Mesendoderm (in vitro differentiated cells): ENCODE data around the gene SCLY.

Experiments
- DNase-seq: peaks from one replicate; pipeline ENCODE4 v3.0.0; 2013
- H2AK5ac ChIP-seq: 2 replicates; pipeline ENCODE4 v1.6.1; 2013; ENCODE audit warnings: low read length, inconsistent platforms
- H2BK120ac ChIP-seq: 2 replicates; pipeline ENCODE4 v1.6.1; 2013; ENCODE audit warnings: low read depth, mild to moderate bottlenecking, low read length, moderate library complexity, mixed read lengths
- H2BK15ac ChIP-seq: replicated peaks from 2 replicates; pipeline ENCODE4 v1.6.1; 2013; ENCODE audit warnings: low read depth, mild to moderate bottlenecking, moderate library complexity
- H2BK5ac ChIP-seq: 2 replicates; pipeline ENCODE4 v1.6.1; 2013; ENCODE audit warnings: low read length, inconsistent platforms
- H3K18ac ChIP-seq: 2 replicates; pipeline ENCODE4 v1.6.1; 2013; ENCODE audit warnings: mild to moderate bottlenecking, low read length, mixed read lengths
- H3K23ac ChIP-seq: one replicate; pipeline ENCODE4 v1.6.1; 2013; ENCODE audit warnings: low read length
- H3K27ac ChIP-seq: 2 replicates; pipeline ENCODE4 v1.5.1; 2013; ENCODE audit warnings: low read depth, mild to moderate bottlenecking, inconsistent platforms, low read length, moderate library complexity
- H3K27me3 ChIP-seq: 2 replicates; pipeline ENCODE4 v1.6.1; 2013; ENCODE audit warnings: low read length, control low read depth, mild to moderate bottlenecking, inconsistent platforms; ENCODE audit not compliant: insufficient read depth, poor library complexity
- H3K36me3 ChIP-seq: 2 replicates; pipeline ENCODE4 v1.6.1; 2013; ENCODE audit warnings: low read length, inconsistent platforms; ENCODE audit not compliant: control insufficient read depth, insufficient read depth
- H3K4ac ChIP-seq: one replicate; pipeline ENCODE4 v1.6.1; 2013; ENCODE audit warnings: low read depth, mild to moderate bottlenecking, low read length, moderate library complexity
- H3K4me1 ChIP-seq: 2 replicates; pipeline ENCODE4 v1.6.1; 2013; ENCODE audit warnings: low read depth, low read length, inconsistent platforms; ENCODE audit not compliant: control insufficient read depth
- H3K4me2 ChIP-seq: 2 replicates; pipeline ENCODE4 v1.6.1; 2013; ENCODE audit warnings: low read length
- H3K4me3 ChIP-seq: 2 replicates; pipeline ENCODE4 v1.5.1; 2013; ENCODE audit warnings: mild to moderate bottlenecking, low read length
- H3K56ac ChIP-seq: one replicate; pipeline ENCODE4 v1.6.1; 2013; ENCODE audit warnings: low read length
- H3K79me1 ChIP-seq: 2 replicates; pipeline ENCODE4 v1.6.1; 2013; ENCODE audit warnings: low read length, inconsistent platforms
- H3K79me2 ChIP-seq: 2 replicates; pipeline ENCODE4 v1.6.1; 2013; ENCODE audit warnings: mild to moderate bottlenecking, low read length; ENCODE audit not compliant: control insufficient read depth, insufficient read depth
- H3K9ac ChIP-seq: 2 replicates; pipeline ENCODE4 v1.6.1; 2013; ENCODE audit warnings: low read length, inconsistent platforms
- H4K5ac ChIP-seq: one replicate; pipeline ENCODE4 v1.6.1; 2013; ENCODE audit warnings: low read length
- H4K8ac ChIP-seq: one replicate; pipeline ENCODE4 v1.6.1; 2013; ENCODE audit warnings: low read depth, mild to moderate bottlenecking, control low read depth, low read length, moderate library complexity
- WGBS: extraction: QIAGEN DNeasy Blood & Tissue Kit; methylation state at CpG from one replicate; pipeline ENCODE4 v1.1.7; 2013; ENCODE audit warnings: low lambda C conversion rate, missing lambda C conversion rate; ENCODE audit not compliant: insufficient coverage; ENCODE audit errors: extremely low coverage; 5-methylcytosine and 5-hydroxymethylcytosine counted together

The SCLY gene

DNA sequence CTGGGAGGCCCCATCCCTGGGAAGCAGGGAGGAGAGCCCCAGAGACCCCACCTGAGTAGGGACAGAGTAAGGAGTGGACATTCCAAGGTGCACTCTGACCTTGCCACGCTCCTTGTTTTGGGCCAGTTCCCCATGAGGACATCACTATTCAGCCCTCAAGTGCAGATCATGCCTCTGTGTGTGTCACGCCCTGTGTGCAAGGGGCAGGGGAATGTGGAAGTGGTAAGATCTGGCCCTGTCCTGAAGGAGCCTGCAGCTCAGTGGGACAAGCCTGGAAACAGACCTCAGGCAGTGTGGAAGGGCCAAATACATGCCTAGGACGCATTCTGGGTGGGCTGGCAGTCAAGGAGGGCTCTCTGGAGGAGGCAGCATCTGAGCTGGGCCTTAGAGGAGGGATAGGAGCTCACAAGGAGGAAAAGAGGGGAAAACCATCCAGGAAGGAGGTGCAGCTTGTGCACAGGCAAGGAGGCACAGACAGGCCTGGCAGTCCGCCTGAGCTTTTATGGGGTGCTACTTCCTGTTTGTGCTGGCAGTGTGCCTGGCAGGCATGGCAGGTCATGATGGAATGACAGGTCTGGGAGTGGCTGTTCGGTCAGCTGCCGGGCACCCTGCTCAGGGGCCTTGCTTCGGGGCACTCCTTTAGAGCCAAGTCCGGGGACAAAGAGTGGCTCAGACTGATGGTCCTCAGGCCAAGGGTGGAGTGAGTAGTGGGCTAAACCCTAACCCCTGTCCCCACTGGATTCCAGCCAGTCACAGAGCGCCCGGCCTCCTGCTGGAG is 80.9 kb downstream of the SCLY start:
- no peak for DNase-seq
- Histone ChIP-seq H3K56ac (no peak overlapping the region), H3K18ac (no peak overlapping the region), H2BK120ac (no peak overlapping the region), H3K36me3 (no peaks in the 10 kb centered on the region), H4K8ac (no peak overlapping the region), H3K27me3 (no peaks in the 10 kb centered on the region), H3K4me2 (no peak overlapping the region), H3K79me2 (no peaks in the 10 kb centered on the region), H3K23ac (no peak overlapping the region), H3K4ac (no peak overlapping the region), H3K27ac (no peak overlapping the region), H3K9ac (no peak overlapping the region), H2BK5ac (no peak overlapping the region), H3K79me1 (no peaks in the 10 kb centered on the region), H3K4me3 (no peak overlapping the region), H2AK5ac (no peak overlapping the region), H2BK15ac (no peak overlapping the region), H3K4me1 (no peaks in the 10 kb centered on the region), H4K5ac (no peak overlapping the region)
- no CpG with 5 or more reads among the region's 10 CpGs for WGBS

DNA sequence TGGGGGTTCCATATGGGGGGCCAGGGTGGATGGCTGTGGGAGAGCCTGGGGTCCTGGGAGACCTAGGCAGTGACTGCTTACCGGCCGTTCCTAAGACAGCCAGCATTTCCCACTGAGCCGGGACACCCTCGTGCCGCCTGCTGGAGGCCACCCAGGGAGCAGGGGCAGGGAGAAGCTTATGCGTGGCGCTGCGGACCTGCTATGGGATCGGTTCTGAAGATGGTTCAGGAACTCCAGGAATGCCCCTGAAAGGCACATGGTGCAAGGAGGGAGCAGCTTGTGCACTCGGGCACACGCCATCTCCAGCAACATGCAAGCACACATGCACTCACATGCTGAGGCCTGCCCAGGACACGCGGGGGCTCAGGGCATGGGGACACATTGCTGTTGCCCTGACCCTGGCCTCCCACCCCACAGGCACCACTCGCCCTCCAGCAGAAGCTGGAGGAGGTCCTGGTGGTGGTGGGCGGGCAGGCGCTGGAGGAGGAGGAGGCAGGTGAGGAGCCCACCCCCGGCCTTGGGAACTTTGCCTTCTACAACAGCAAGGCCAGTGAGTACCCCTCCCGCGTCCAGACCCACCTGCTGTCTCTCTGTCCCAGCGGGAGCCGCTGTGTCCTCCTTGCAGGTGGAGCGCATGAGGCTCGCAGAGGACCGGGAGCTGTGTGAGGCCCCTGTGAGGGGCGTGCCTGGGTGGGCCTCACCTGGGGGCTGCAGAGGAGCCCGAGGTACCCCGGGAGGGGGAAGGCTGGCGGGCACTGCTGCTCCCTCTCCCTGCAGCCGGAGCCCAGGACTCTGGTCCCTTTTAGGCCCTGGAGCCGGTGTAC is 81.8 kb downstream of the SCLY start:
- H3K9ac ChIP-seq: no peak overlapping the region
- no peak overlapping the region for H3K4me2 ChIP-seq
- H3K23ac ChIP-seq: no peak overlapping the region
- no peak overlapping the region for H4K5ac ChIP-seq
- WGBS: no CpG with 5 or more reads among the region's 30 CpGs
- no peaks in the 10 kb centered on the region for H3K27me3 ChIP-seq
- H3K79me2 ChIP-seq: no peaks in the 10 kb centered on the region
- no peaks in the 10 kb centered on the region for H3K4me1 ChIP-seq
- no peak overlapping the region for H3K4ac ChIP-seq
- H4K8ac ChIP-seq: no peak overlapping the region
- no peak overlapping the region for H2AK5ac ChIP-seq
- no peak overlapping the region for H3K27ac ChIP-seq
- no peak overlapping the region for H2BK120ac ChIP-seq
- H2BK5ac ChIP-seq: no peak overlapping the region
- H3K36me3 ChIP-seq: no peaks in the 10 kb centered on the region
- no peak overlapping the region for H3K4me3 ChIP-seq
- no peak for DNase-seq
- H2BK15ac ChIP-seq: no peak overlapping the region
- H3K56ac ChIP-seq: no peak overlapping the region
- no peaks in the 10 kb centered on the region for H3K79me1 ChIP-seq
- no peak overlapping the region for H3K18ac ChIP-seq

DNA sequence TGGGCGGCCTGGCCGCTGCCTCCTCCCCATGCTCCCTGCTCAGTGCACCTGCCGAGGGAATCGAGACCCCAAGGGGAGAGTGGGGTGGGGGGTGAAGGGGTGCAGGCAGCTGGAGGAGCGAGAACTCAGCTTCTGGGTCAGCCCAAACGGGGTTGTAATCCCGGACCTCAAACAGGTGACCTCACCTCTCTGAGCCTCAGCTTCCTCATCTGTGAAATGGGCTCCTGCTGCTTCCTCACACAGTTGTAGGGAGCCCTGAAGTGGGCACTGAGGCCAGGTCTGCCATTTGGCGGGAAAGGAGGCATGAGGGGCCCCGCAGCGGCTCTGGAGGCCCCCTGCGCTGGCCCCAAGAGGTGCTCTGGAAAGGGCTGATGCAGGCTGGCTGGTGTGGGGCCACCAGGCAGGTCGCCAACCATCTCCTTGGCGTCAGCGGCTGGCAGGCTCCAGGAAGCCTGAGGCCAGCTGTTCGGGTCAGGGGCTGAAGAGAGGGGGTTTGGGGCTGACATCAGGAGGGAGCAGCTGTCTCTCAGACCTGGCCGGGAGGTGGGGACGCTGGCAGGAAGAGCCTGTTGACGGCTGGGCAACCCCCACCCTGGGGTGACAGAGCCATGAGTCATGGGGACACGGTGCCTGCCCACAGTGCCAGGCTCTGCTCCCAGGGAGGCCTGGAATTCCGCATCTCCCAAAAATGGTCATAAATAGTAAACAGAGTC is 82.6 kb downstream of the SCLY start:
- no CpG with 5 or more reads among the region's 20 CpGs for WGBS
- H3K27ac ChIP-seq: no peak overlapping the region
- DNase-seq: no peak
- H3K4ac ChIP-seq: no peak overlapping the region
- H3K4me1 ChIP-seq: no peaks in the 10 kb centered on the region
- H3K79me2 ChIP-seq: no peaks in the 10 kb centered on the region
- H3K4me2 ChIP-seq: no peak overlapping the region
- H4K5ac ChIP-seq: no peak overlapping the region
- H3K23ac ChIP-seq: no peak overlapping the region
- H2BK5ac ChIP-seq: no peak overlapping the region
- H2AK5ac ChIP-seq: no peak overlapping the region
- H4K8ac ChIP-seq: no peak overlapping the region
- no peaks in the 10 kb centered on the region for H3K79me1 ChIP-seq
- H3K4me3 ChIP-seq: no peak overlapping the region
- H3K9ac ChIP-seq: no peak overlapping the region
- H3K36me3 ChIP-seq: no peaks in the 10 kb centered on the region
- no peak overlapping the region for H3K56ac ChIP-seq
- H2BK120ac ChIP-seq: no peak overlapping the region
- no peaks in the 10 kb centered on the region for H3K27me3 ChIP-seq
- H2BK15ac ChIP-seq: no peak overlapping the region
- H3K18ac ChIP-seq: no peak overlapping the region

DNA sequence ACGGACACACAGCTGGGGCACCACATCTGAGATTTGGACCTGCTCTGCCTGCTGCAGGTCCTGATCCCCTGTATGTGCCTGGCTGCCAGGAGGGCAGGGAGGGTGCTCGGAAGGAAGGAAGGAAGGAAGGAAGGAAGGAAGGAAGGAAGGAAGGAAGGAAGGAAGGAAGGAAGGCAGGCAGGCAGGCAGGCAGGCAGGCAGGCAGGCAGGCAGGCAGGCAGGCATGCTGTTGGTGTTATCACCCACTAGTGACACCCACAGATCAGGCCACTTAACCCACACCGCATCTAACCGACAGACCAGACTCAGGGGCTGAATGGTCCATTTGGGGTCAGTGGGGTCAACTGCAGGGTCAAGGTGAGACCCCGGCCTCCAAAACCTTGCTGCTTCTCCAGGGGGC is 83.5 kb downstream of the SCLY start:
- H2BK15ac ChIP-seq: no peak overlapping the region
- H3K9ac ChIP-seq: no peak overlapping the region
- H4K5ac ChIP-seq: no peak overlapping the region
- no peak for DNase-seq
- H3K4me2 ChIP-seq: no peak overlapping the region
- WGBS: no CpG with 5 or more reads among the region's 5 CpGs
- no peaks in the 10 kb centered on the region for H3K27me3 ChIP-seq
- H2BK5ac ChIP-seq: no peak overlapping the region
- H3K18ac ChIP-seq: no peak overlapping the region
- no peak overlapping the region for H2AK5ac ChIP-seq
- H3K56ac ChIP-seq: no peak overlapping the region
- no peak overlapping the region for H3K27ac ChIP-seq
- H4K8ac ChIP-seq: no peak overlapping the region
- no peak overlapping the region for H3K4me3 ChIP-seq
- H2BK120ac ChIP-seq: no peak overlapping the region
- no peaks in the 10 kb centered on the region for H3K4me1 ChIP-seq
- no peaks in the 10 kb centered on the region for H3K79me2 ChIP-seq
- H3K23ac ChIP-seq: no peak overlapping the region
- H3K36me3 ChIP-seq: no peaks in the 10 kb centered on the region
- no peak overlapping the region for H3K4ac ChIP-seq
- no peaks in the 10 kb centered on the region for H3K79me1 ChIP-seq

DNA sequence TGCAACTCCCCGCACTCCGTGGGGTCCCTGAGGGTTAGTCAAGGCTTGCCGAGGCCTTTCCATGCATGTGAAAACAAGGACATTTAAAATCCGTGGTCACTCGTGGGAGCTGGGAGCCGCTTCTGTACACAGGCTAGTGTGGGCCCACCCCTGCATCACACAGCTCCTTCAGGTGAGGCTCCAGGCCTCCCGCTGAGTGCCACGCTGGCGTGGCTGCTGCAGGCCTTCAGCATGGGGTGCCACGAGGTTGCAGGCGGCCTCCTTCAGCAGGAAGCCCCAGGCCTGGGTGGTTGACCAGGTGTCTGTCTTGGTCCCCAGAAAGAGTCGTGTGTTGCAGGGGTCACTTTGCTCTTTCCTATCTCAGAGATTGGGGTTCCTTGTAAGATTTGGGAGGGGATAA is 84.2 kb downstream of the SCLY start:
- Histone ChIP-seq H3K4ac (no peak overlapping the region), H3K56ac (no peak overlapping the region), H2BK5ac (no peak overlapping the region), H2AK5ac (no peak overlapping the region), H3K18ac (no peak overlapping the region), H3K27me3 (no peaks in the 10 kb centered on the region), H3K4me2 (no peak overlapping the region), H3K4me1 (no peaks in the 10 kb centered on the region), H3K79me1 (no peaks in the 10 kb centered on the region), H3K36me3 (no peaks in the 10 kb centered on the region), H4K8ac (no peak overlapping the region), H2BK120ac (no peak overlapping the region), H4K5ac (no peak overlapping the region), H3K23ac (no peak overlapping the region), H3K9ac (no peak overlapping the region), H3K79me2 (no peaks in the 10 kb centered on the region), H2BK15ac (no peak overlapping the region), H3K4me3 (no peak overlapping the region), H3K27ac (no peak overlapping the region)
- no peak for DNase-seq
- WGBS: no CpG with 5 or more reads among the region's 12 CpGs
